Stimulated activated CD8-positive, alpha-beta memory T cell treated with anti-CD3 and anti-CD28 coated beads, Interleukin-7, amount 100 ng/mL, for 48 hours (primary cell): ENCODE data around the gene GRB10.

Experiments used
- DNase-seq, 2 donors: peaks; one replicate each; pipeline ENCODE4 v3.0.0-alpha.2; 2020; ENCODE audit warnings: low read depth in 1 of 2; ENCODE audit errors: extremely low read depth in 1 of 2

The GRB10 gene

GRCh38 chr7:50782375-50783208 lies at the start of gene GRB10:
Gene GRB10 (minus strand): TSS chr7:50782896. CDS start chr7:50732322, 50,574 bp downstream.
- DNase-seq, result no peak

GRCh38 chr7:50828801-50829200 lies 46.1 kb upstream of the GRB10 start:
- no peak for DNase-seq

- DNase-seq, result no peak
Measured at GRCh38 chr7:50828116-50828515, 45.4 kb upstream of the GRB10 start.

- DNase-seq, result no peak
Measured at GRCh38 chr7:50827281-50827680, 44.6 kb upstream of the GRB10 start.

GRCh38 chr7:50826371-50827172 lies 43.9 kb upstream of the GRB10 start:
- DNase-seq, result peak; percentile 34 to 58

GRCh38 chr7:50825465-50825864 lies 42.8 kb upstream of the GRB10 start:
- DNase-seq, result no peak

- DNase-seq, result no peak
Measured at GRCh38 chr7:50824882-50825281, 42.2 kb upstream of the GRB10 start.

GRCh38 chr7:50822706-50823105 lies 40.0 kb upstream of the GRB10 start:
- no peak for DNase-seq

- DNase-seq, result no peak
Measured at GRCh38 chr7:50822110-50822509, 39.4 kb upstream of the GRB10 start.

- no peak for DNase-seq
Measured at GRCh38 chr7:50821457-50822008, 38.8 kb upstream of the GRB10 start.

GRCh38 chr7:50818324-50818723 lies 35.6 kb upstream of the GRB10 start:
- no peak for DNase-seq

- no peak for DNase-seq
Measured at GRCh38 chr7:50817561-50817960, 34.9 kb upstream of the GRB10 start.

- no peak for DNase-seq
Measured at GRCh38 chr7:50815138-50815537, 32.4 kb upstream of the GRB10 start.

- DNase-seq, result no peak
Measured at GRCh38 chr7:50814166-50814565, 31.5 kb upstream of the GRB10 start.

GRCh38 chr7:50812841-50813475 lies 30.3 kb upstream of the GRB10 start:
- no peak for DNase-seq

- no peak for DNase-seq
Measured at GRCh38 chr7:50812094-50812493, 29.4 kb upstream of the GRB10 start.

- DNase-seq, result no peak
Measured at GRCh38 chr7:50808282-50808888, 25.7 kb upstream of the GRB10 start.

- no peak for DNase-seq
Measured at GRCh38 chr7:50807026-50807730, 24.5 kb upstream of the GRB10 start.

- DNase-seq, result no peak
Measured at GRCh38 chr7:50806143-50806542, 23.4 kb upstream of the GRB10 start.

- no peak for DNase-seq
Measured at GRCh38 chr7:50805447-50806125, 22.9 kb upstream of the GRB10 start.
